ENCODE measurements around the gene IL16. TPM values are rescaled to one million over a fixed set of nuclear protein-coding genes. Genes with fewer than 3 reads are reported as not detected.

Gene IL16
- total RNA-seq, 2 experiments from 2014 or later: 76.0 to 81.3 TPM

GRCh38 chr15:81166636-81167305 is 29.9 kb upstream of the IL16 start:
- H3K36me3 ChIP-seq (ENCODE audit: insufficient read depth, low read length): no peaks in the 10 kb centered on the region
- H4K20me1 ChIP-seq (ENCODE audit: insufficient read depth, low read length): no peaks in the 10 kb centered on the region
- H3K4me2 ChIP-seq (ENCODE audit: low read length): no peak overlapping the region
- no peaks in the 10 kb centered on the region for H3K4me1 ChIP-seq (ENCODE audit: insufficient read depth, low read length, poor library complexity, severe bottlenecking)
- TF ChIP-seq EZH2phosphoT487 (IDR thresholded peaks at IDR 0.05; ENCODE audit: borderline replicate concordance, low read depth, low read length): no peak
- no peak for TF ChIP-seq CTCF (conservative IDR thresholded peaks at IDR 0.05; ENCODE audit: low read length)
- no peaks in the 10 kb centered on the region for H3K9me2 ChIP-seq (ENCODE audit: insufficient read depth, low read length)
- CTCF ChIA-PET (ENCODE audit: unreplicated experiment): no interaction called here
- DNase-seq (ENCODE audit: low spot score): no peak
- no peak overlapping the region for H3K4me3 ChIP-seq (ENCODE audit: low read depth, low read length, poor library complexity, severe bottlenecking)
- intact Hi-C loops (cut with micrococcal nuclease; ENCODE audit: unreplicated experiment): no loop called here
- no peaks in the 10 kb centered on the region for H3K9me3 ChIP-seq (ENCODE audit: low read length)
- no peaks in the 10 kb centered on the region for H3K79me2 ChIP-seq (ENCODE audit: insufficient read depth, low read depth, low read length)
- no peak overlapping the region for H3K27ac ChIP-seq (ENCODE audit: low read depth, low read length, poor library complexity, severe bottlenecking)
- BruUV-seq (replicated peaks): no TSS peak
- POLR2A ChIA-PET: interaction anchor here (0.7 to 0.9 kb wide), 2 partner anchors 652 to 780 kb away, joined by 3 read pairs; no protein-coding TSS in a partner anchor
- no peak overlapping the region for H2AFZ ChIP-seq (ENCODE audit: low read length)

- no TSS peak for BruUV-seq (replicated peaks)
- ChIA-PET POLR2A (interaction anchor here (0.6 kb wide), 1 partner anchor 606 kb away, joined by 4 read pairs; no protein-coding TSS in a partner anchor), CTCF (ENCODE audit: unreplicated experiment) (interaction anchor here (1.7 kb wide), 1 partner anchor 98 kb away, joined by 4 read pairs; no protein-coding TSS in a partner anchor)
- intact Hi-C loops (cut with micrococcal nuclease; ENCODE audit: unreplicated experiment): no loop called here
- no peak overlapping the region for H3K27ac ChIP-seq (ENCODE audit: low read depth, low read length, poor library complexity, severe bottlenecking)
- H3K79me2 ChIP-seq (ENCODE audit: insufficient read depth, low read depth, low read length): no peaks in the 10 kb centered on the region
- H3K4me1 ChIP-seq (ENCODE audit: insufficient read depth, low read length, poor library complexity, severe bottlenecking): no peaks in the 10 kb centered on the region
- H3K4me2 ChIP-seq (ENCODE audit: low read length): no peak overlapping the region
- no peaks in the 10 kb centered on the region for H3K9me2 ChIP-seq (ENCODE audit: insufficient read depth, low read length)
- TF ChIP-seq EZH2phosphoT487 (IDR thresholded peaks at IDR 0.05; ENCODE audit: borderline replicate concordance, low read depth, low read length): no peak
- no peak for TF ChIP-seq CTCF (conservative IDR thresholded peaks at IDR 0.05; ENCODE audit: low read length)
- no peaks in the 10 kb centered on the region for H3K36me3 ChIP-seq (ENCODE audit: insufficient read depth, low read length)
- DNase-seq (ENCODE audit: low spot score): no peak
- no peak overlapping the region for H2AFZ ChIP-seq (ENCODE audit: low read length)
- H4K20me1 ChIP-seq (ENCODE audit: insufficient read depth, low read length): no peaks in the 10 kb centered on the region
- H3K4me3 ChIP-seq (ENCODE audit: low read depth, low read length, poor library complexity, severe bottlenecking): no peak overlapping the region
- H3K9me3 ChIP-seq (ENCODE audit: low read length): no peaks in the 10 kb centered on the region
Measured at GRCh38 chr15:81168131-81168526, 28.6 kb upstream of the IL16 start.

- intact Hi-C loops (cut with micrococcal nuclease; ENCODE audit: unreplicated experiment): no loop called here
- no peaks in the 10 kb centered on the region for H3K79me2 ChIP-seq (ENCODE audit: insufficient read depth, low read depth, low read length)
- H3K4me2 ChIP-seq (ENCODE audit: low read length): no peak overlapping the region
- no peak overlapping the region for H3K27ac ChIP-seq (ENCODE audit: low read depth, low read length, poor library complexity, severe bottlenecking)
- H3K9me2 ChIP-seq (ENCODE audit: insufficient read depth, low read length): no peaks in the 10 kb centered on the region
- no peaks in the 10 kb centered on the region for H3K36me3 ChIP-seq (ENCODE audit: insufficient read depth, low read length)
- DNase-seq (ENCODE audit: low spot score): no peak
- no peak overlapping the region for H3K4me3 ChIP-seq (ENCODE audit: low read depth, low read length, poor library complexity, severe bottlenecking)
- ChIA-PET POLR2A (interaction anchor here (0.5 to 0.6 kb wide), 2 partner anchors 53 to 866 kb away, joined by 3 to 4 read pairs; no protein-coding TSS in a partner anchor), CTCF (ENCODE audit: unreplicated experiment) (interaction anchor here (1.7 kb wide), 1 partner anchor 97 kb away, joined by 4 read pairs; no protein-coding TSS in a partner anchor)
- H2AFZ ChIP-seq (ENCODE audit: low read length): no peak overlapping the region
- TF ChIP-seq EZH2phosphoT487 (IDR thresholded peaks at IDR 0.05; ENCODE audit: borderline replicate concordance, low read depth, low read length) (no peak), CTCF (conservative IDR thresholded peaks at IDR 0.05; ENCODE audit: low read length) (no peak)
- no peaks in the 10 kb centered on the region for H3K9me3 ChIP-seq (ENCODE audit: low read length)
- BruUV-seq (replicated peaks): no TSS peak
- no peaks in the 10 kb centered on the region for H4K20me1 ChIP-seq (ENCODE audit: insufficient read depth, low read length)
- no peaks in the 10 kb centered on the region for H3K4me1 ChIP-seq (ENCODE audit: insufficient read depth, low read length, poor library complexity, severe bottlenecking)
Measured at GRCh38 chr15:81168644-81169043, 28.0 kb upstream of the IL16 start.

Measured in OCI-LY7 (cell line).